Fibroblast of lung (primary cell): ENCODE data around the gene SERTAD2.

Experiments used
- CTCF ChIP-seq, 2 donors: IDR thresholded peaks in 1 of 2; conservative IDR thresholded peaks in 1 of 2; 1 replicate in 1 of 2; 2 replicates in 1 of 2; pipeline ENCODE4 v1.5.1; 2011 to 2012; ENCODE audit warnings: low read length in 2 of 2, control low read depth in 1 of 2, inconsistent platforms in 1 of 2, low read depth in 1 of 2, mild to moderate bottlenecking in 1 of 2
- EZH2 ChIP-seq: IDR thresholded peaks from 2 replicates; pipeline ENCODE4 v1.5.1; 2012; ENCODE audit warnings: low read length, control low read depth, mild to moderate bottlenecking; ENCODE audit errors: missing control alignments

- TF ChIP-seq CTCF (conservative IDR thresholded peaks at IDR 0.05 in 1 of 2, IDR thresholded peaks at IDR 0.05 in 1 of 2; ENCODE audit: low read depth in 1 of 2, low read length in 2 of 2): no peak
- no peak for TF ChIP-seq EZH2
Measured at GRCh38 chr2:64681479-64681967, 27.8 kb upstream of the SERTAD2 start.
